ENCODE measurements around the gene NDUFC2.
A peak's percentile ranks its signal among the peaks of the same experiment; 100 is the strongest.
"Not testable (repeated sequence)": the region's sequence is repeated elsewhere in the genome, so short reads cannot be mapped to it uniquely, and the experiment has no call there.

Gene NDUFC2

GRCh38 chr11:78109081-78110015, 29.7 kb upstream of the NDUFC2 start:
- DNase-seq (ENCODE audit: low spot score), result no peak

DNA sequence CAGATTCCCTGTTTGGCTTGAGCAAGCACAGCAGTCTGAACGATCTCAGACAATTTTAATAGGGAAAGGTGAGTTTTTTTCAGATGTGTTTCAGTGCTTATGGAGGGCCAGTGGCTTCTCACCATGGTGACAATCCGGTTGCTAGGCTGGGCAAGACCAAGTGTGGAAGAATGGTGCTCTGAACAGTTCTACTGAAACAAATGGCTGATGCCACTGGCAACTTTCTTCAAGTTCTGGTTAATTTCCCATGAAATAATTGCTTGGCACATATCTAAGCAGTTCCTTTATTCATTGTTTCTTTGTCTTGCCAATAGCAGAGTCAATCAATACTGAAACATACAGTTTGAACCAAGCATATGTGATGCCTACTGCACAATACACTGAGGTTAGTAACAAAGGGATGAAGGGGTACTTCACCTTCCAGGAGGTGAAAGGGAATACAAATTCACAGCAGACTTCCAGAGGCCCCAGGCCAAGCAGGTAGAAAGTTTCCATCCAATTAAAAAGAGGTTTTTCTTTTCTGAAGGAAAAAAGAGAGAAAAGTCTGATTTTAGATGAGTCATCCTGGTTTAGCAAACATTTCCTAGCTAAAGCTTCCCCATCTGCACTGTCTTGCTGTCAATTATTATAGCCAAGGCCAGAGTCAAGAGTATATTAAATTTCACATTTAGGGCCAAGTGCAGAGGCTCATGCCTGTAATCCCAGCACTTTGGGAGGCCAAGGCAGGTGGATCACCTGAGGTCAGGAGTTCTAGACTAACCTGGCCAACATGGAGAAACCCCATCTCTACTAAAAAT, 21.2 kb upstream of the NDUFC2 start:
- no peak for DNase-seq (ENCODE audit: low spot score)
- TF ChIP-seq, protein P1, sequence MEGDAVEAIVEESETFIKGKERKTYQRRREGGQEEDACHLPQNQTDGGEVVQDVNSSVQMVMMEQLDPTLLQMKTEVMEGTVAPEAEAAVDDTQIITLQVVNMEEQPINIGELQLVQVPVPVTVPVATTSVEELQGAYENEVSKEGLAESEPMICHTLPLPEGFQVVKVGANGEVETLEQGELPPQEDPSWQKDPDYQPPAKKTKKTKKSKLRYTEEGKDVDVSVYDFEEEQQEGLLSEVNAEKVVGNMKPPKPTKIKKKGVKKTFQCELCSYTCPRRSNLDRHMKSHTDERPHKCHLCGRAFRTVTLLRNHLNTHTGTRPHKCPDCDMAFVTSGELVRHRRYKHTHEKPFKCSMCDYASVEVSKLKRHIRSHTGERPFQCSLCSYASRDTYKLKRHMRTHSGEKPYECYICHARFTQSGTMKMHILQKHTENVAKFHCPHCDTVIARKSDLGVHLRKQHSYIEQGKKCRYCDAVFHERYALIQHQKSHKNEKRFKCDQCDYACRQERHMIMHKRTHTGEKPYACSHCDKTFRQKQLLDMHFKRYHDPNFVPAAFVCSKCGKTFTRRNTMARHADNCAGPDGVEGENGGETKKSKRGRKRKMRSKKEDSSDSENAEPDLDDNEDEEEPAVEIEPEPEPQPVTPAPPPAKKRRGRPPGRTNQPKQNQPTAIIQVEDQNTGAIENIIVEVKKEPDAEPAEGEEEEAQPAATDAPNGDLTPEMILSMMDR (IDR thresholded peaks at IDR 0.05; ENCODE audit: extremely low read depth, missing control alignments), result no peak

More at GRCh38 chr11:78109081-78110015, 29.7 kb upstream of the NDUFC2 start:
- TF ChIP-seq, protein P1 (IDR thresholded peaks at IDR 0.05; ENCODE audit: extremely low read depth, missing control alignments), result no peak

GRCh38 chr11:78100261-78100660, 20.6 kb upstream of the NDUFC2 start:
- DNase-seq (ENCODE audit: low spot score), result no peak
- TF ChIP-seq, protein P1 (IDR thresholded peaks at IDR 0.05; ENCODE audit: extremely low read depth, missing control alignments), result no peak

DNA sequence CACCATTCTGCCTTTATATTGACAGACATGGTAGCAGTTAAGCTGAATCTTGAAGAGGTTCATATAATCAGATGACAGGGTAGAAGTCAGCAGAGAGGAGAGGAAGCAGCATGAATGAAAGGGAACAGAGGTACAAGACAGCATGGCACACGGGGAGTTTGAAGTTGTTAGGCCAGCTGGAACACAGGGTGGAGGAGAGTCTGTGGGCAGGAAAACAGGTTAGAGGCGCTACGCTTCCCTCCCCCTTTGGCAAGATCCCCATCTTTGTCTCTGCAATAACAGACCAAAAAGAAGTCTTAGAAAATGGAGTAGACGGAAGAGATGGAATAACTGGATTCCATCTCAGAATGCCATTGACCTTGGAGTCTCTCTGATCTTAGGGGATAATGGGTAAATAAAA, 20.0 kb upstream of the NDUFC2 start:
- no peak for DNase-seq (ENCODE audit: low spot score)
- TF ChIP-seq, protein P1 (IDR thresholded peaks at IDR 0.05; ENCODE audit: extremely low read depth, missing control alignments), result no peak

GRCh38 chr11:78097666-78098385, 18.2 kb upstream of the NDUFC2 start:
- TF ChIP-seq, protein P1 (IDR thresholded peaks at IDR 0.05; ENCODE audit: extremely low read depth, missing control alignments), result no peak

DNA sequence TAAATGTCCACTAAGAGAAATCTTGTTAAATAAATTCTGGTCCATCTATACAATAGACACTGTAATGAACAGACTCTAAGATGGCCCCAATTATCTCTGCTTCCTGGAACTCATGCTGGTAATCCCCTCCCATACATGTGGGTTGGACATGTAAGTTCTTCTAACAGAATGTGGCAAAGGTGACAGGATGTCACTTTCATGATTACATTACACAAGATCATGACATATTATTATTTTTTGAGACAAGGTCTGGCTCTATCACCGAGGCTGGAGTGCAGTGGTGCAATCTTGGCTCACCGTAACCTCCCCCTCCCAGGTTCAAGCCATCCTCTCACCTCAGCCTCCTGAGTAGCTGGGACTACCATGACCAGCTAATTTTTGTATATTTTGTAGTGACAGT, 14.6 kb upstream of the NDUFC2 start:
- DNase-seq (ENCODE audit: low spot score), result peak; percentile 21
- TF ChIP-seq, protein P1 (IDR thresholded peaks at IDR 0.05; ENCODE audit: extremely low read depth, missing control alignments), result no peak

More at GRCh38 chr11:78097666-78098385, 18.2 kb upstream of the NDUFC2 start:
- DNase-seq (ENCODE audit: low spot score), result no peak

- not testable (repeated sequence) for DNase-seq (ENCODE audit: low spot score)
Observed at GRCh38 chr11:78086521-78087074, 6.9 kb upstream of the NDUFC2 start.
